Measurements from ENCODE around the gene CA11. TPM values are rescaled to one million over a fixed set of nuclear protein-coding genes. Genes with fewer than 3 reads are reported as not detected.
A peak's percentile ranks its signal among the peaks of the same experiment; 100 is the strongest.

Gene CA11
- total RNA-seq, 4 donors from 2014 or later, result 11.9 to 16.5 (median 14.9) TPM

DNA sequence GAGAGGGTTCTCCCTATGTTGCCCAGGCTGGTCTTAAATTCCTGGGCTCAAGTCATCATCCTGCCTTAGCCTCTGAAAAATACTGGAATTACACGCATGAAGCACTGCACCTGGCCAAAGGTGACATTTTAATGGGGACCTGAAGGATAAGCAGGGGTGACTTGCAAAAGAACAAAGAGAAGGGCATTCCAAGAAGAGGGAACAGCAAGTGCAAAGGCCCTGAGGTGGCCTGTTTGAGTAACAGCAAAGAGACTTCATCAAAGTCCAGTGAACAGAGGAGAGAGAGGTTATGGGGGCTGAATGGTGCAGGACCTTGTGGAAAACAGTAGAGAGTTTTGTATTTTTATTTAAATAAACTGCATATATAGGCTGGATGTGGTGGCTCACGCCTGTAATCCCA, 4.1 kb downstream of the CA11 start:
- TF ChIP-seq POLR2A (IDR thresholded peaks at IDR 0.05; ENCODE audit: low read depth), result no peak
- TF ChIP-seq, protein P1, sequence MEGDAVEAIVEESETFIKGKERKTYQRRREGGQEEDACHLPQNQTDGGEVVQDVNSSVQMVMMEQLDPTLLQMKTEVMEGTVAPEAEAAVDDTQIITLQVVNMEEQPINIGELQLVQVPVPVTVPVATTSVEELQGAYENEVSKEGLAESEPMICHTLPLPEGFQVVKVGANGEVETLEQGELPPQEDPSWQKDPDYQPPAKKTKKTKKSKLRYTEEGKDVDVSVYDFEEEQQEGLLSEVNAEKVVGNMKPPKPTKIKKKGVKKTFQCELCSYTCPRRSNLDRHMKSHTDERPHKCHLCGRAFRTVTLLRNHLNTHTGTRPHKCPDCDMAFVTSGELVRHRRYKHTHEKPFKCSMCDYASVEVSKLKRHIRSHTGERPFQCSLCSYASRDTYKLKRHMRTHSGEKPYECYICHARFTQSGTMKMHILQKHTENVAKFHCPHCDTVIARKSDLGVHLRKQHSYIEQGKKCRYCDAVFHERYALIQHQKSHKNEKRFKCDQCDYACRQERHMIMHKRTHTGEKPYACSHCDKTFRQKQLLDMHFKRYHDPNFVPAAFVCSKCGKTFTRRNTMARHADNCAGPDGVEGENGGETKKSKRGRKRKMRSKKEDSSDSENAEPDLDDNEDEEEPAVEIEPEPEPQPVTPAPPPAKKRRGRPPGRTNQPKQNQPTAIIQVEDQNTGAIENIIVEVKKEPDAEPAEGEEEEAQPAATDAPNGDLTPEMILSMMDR (IDR thresholded peaks at IDR 0.05), result no peak
- TF ChIP-seq EP300 (IDR thresholded peaks at IDR 0.05), result no peak
- TF ChIP-seq POLR2AphosphoS5 (IDR thresholded peaks at IDR 0.05), result no peak
- intact Hi-C loops (cut with DNase I), result loop anchor here (10.0 kb wide), 2 partner anchors 153 to 203 kb away; no protein-coding TSS in a partner anchor

DNA sequence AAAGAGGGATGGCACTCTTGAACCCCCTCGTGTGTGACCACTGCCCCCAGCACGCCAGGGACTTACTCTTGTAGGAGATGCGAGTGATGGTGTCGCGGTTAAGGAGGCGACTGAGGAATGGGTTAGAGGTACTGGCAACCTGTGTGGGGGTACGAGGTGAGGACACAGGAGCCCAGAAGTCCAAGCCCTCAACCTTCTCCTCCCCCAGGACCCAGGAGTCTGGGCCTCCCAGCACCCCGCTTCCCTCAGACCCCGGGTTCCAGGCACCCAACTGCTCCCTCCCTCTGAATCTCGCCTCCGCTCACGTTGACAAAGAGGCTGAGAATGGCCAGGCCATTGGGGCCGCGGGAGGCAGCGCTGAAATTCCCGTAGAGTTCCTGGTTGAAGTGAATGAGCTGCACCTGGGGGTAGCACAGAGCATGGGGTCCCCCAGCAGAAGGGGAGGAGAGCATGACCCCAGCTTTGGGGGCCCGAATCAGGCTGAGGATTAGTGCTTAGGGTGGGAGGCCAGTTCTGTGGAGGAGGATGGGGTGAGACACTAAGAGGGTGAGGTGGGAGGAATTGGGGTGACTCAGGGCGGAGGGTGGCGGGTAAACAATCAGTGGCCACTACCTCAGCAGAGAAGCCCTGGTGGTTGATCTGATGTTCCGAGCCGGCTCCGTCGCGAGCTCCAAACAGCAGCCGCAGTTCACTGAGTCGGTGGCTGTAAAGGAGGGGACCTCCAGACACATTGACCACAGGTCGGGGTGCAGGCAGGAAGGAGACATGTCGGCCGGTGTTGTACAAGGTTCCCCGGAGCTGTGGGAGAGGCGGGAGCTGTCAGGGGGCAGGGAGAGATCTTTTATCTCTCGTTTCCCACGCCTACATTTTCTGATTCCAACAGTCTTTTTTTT, 6.3 kb downstream of the CA11 start:
- no peaks in the 10 kb centered on the region for H3K9me3 ChIP-seq
- WGBS, result 67% methylated on average over 31 of the region's 33 CpGs
- peaks cover 27 to 52% (median 42%) of the 10 kb centered on the region in 4 donors for H3K4me1 ChIP-seq
- no peaks in the 10 kb centered on the region for H3K27me3 ChIP-seq
- intact Hi-C loops (cut with DNase I), result loop anchor here (10.0 kb wide), 2 partner anchors 155 to 205 kb away; no protein-coding TSS in a partner anchor
- TF ChIP-seq, protein P1 (IDR thresholded peaks at IDR 0.05), result no peak
- TF ChIP-seq EP300 (IDR thresholded peaks at IDR 0.05) (no peak), POLR2AphosphoS5 (IDR thresholded peaks at IDR 0.05) (no peak), POLR2A (IDR thresholded peaks at IDR 0.05; ENCODE audit: low read depth) (no peak)
- no peaks in the 10 kb centered on the region for H3K36me3 ChIP-seq
- peak overlapping the region in 2 of 4 donors; percentile 97 to 100 for H3K27ac ChIP-seq (replicated peaks in 1 of 4)
- no peak overlapping the region for H3K4me3 ChIP-seq
- no peak for DNase-seq (ENCODE audit: extremely low spot score)

More for the DNA sequence above, 4.1 kb downstream of the CA11 start:
- no peak for DNase-seq (ENCODE audit: extremely low spot score)
- H3K27ac ChIP-seq (replicated peaks in 1 of 4), result no peak overlapping the region
- WGBS, result 92% methylated on average over 2 of the region's 2 CpGs
- H3K4me1 ChIP-seq, result peaks cover 25 to 49% (median 41%) of the 10 kb centered on the region in 4 donors
- H3K9me3 ChIP-seq, result no peaks in the 10 kb centered on the region
- no peak overlapping the region for H3K4me3 ChIP-seq
- no peaks in the 10 kb centered on the region for H3K36me3 ChIP-seq
- no peaks in the 10 kb centered on the region for H3K27me3 ChIP-seq

DNA sequence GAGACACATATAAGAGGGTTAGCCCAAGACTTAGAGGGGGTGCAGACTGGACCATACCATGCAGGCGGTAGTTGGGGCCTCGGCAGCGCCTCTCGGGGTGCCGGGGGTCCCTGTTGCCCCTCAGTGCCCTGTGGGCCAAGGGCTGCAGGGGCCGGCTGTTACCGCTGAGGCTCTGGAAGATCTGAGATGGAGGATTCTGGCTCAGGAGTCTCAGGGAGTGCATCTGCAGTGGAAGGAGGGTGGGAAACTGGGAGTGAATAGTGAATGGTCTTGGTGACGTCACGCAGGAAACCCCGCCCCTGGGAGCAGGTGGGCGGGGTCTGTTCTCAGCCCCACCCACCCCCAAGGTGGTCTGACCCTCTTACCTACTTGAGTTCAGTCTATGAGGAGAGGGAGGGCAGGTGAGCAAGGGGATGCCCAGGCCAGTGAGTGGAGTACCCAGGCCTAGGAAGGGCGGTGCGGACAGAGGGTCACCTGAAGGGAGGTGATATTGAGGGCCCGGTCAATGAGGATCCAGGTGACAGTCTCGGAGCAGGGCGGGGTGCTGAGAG, 7.1 kb downstream of the CA11 start:
- 71% methylated on average over 16 of the region's 16 CpGs for WGBS
- no peak for DNase-seq (ENCODE audit: extremely low spot score)
- TF ChIP-seq, protein P1 (IDR thresholded peaks at IDR 0.05), result no peak
- TF ChIP-seq EP300 (IDR thresholded peaks at IDR 0.05), result no peak
- TF ChIP-seq POLR2AphosphoS5 (IDR thresholded peaks at IDR 0.05), result no peak
- TF ChIP-seq POLR2A (IDR thresholded peaks at IDR 0.05; ENCODE audit: low read depth), result no peak
- no peaks in the 10 kb centered on the region for H3K27me3 ChIP-seq
- no peaks in the 10 kb centered on the region for H3K9me3 ChIP-seq
- H3K4me3 ChIP-seq, result peak overlapping the region; percentile 63 to 81 (median 78)
- H3K36me3 ChIP-seq, result no peaks in the 10 kb centered on the region
- peaks cover 31 to 54% (median 43%) of the 10 kb centered on the region in 4 donors for H3K4me1 ChIP-seq
- intact Hi-C loops (cut with DNase I), result no loop called here
- peak overlapping the region; percentile 95 to 100 (median 96) for H3K27ac ChIP-seq (replicated peaks in 1 of 4)

DNA sequence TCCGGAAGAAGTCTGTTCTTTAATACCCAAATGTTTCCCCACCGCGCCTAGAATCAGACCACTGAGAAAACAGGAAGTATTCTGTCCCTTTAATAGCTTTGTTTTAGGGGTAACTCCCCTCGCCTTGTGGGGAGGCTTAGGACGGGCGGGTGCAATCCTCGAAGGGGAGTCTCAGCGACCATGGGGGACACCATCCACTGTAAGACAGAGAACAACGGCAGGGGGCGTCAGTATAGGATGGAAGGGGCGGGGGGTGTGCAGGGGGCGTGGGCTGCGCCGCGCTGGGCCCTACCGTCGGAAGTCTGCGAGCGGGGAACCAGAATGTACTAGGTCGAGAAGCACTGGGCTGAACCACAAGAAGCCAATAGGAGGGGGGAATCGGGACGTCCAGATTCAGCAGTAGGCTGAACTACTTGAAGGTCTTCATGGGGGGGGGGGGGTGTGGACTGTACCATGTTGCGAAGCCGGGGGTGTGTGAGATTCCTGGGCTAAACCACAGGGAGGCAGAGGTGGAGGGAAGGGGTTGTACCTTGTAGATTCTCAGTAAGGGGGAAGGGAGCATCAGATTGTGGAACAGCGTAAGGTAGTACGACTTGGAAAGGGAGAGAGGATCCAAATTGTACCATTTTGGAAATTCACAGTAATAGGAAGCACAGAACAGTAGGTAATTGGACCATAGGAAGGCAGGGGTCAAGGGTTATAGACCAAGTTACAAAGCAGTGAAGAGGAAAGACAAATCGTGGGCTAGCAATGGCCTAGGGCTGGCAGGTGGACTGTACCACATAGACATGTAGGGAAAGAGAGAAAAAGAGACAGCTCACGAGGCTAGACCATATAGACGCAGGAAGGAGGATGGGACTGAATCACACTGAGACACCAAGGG, 7.8 kb downstream of the CA11 start:
- H3K27ac ChIP-seq (replicated peaks in 1 of 4), result peak overlapping the region; percentile 95 to 100 (median 96)
- WGBS, result 8% methylated on average over 29 of the region's 29 CpGs
- peak overlapping the region; percentile 63 to 81 (median 78) for H3K4me3 ChIP-seq
- peaks cover 38 to 61% (median 51%) of the 10 kb centered on the region in 4 donors for H3K4me1 ChIP-seq
- intact Hi-C loops (cut with DNase I), result no loop called here
- H3K27me3 ChIP-seq, result no peaks in the 10 kb centered on the region
- peak; percentile 98 for DNase-seq (ENCODE audit: extremely low spot score)
- TF ChIP-seq POLR2A (IDR thresholded peaks at IDR 0.05; ENCODE audit: low read depth) (peak; percentile 7), POLR2AphosphoS5 (IDR thresholded peaks at IDR 0.05) (peak; percentile 44 to 76), EP300 (IDR thresholded peaks at IDR 0.05) (peak; percentile 1)
- TF ChIP-seq, protein P1 (IDR thresholded peaks at IDR 0.05), result no peak
- no peaks in the 10 kb centered on the region for H3K36me3 ChIP-seq
- H3K9me3 ChIP-seq, result no peaks in the 10 kb centered on the region

All from esophagus muscularis mucosa (tissue), 4 donors.